Measurements from ENCODE around the gene FNDC7.
"Not testable (repeated sequence)": the region's sequence is repeated elsewhere in the genome, so short reads cannot be mapped to it uniquely, and the experiment has no call there.

Gene FNDC7, protein sequence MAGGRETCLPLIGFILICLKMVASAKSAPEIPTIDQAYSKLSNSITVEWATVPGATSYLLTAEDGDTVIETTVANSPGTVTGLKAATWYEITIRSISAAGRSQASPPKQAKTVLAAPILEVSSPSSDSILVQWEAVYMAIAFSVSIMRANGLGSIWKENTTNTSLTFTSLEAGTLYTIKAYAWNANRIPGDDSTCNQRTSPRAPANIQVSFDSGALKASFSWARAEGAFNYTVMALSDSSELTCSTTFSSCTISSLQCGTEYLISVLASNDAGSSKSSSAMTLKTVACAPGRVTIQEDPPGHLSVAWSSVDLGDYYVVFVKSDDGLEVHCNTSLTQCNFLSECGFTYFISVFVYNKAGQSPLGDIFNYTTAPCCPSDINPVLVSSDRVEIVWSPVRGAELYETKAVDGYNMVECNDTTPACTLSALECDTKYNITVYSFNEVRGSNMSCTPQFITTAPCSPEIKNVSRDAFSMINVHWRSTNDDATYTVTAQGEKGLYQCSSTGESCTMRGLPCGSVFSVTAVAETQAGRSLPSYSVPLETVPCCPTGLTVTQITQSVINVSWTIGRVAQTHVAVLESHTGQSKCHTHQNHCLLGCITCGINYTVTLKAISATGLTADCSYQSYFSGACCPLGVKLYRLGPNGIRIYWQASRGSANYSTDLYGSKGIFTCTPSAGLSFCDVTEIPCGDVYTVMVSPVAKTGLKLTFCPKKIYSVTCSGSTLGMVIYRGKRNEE

GRCh38 chr1:108712606-108713150, at the start of gene FNDC7:
TSS of gene FNDC7 (plus strand) at chr1:108712908. CDS start at chr1:108712934, 26 bp downstream.
- DNase-seq: no peak

DNA sequence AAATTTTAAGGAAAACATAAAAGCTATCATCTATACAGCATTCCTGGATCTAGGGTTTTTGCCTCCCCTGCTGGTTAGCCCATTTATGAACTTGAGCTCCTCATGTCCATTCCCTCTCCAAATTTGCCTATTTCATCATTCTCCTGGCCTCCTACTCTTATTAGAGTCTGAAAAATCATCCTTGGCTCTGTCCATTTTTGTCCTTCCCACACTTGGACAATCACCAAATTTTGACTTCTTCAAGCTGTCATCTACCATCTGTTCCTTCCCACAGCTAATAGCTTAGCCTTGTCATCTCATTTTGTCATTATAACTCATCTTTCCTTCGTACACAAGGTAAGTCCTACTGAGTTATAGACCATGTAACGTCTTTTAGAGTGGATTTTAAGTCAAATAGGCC, 49.6 kb upstream of the FNDC7 start:
- DNase-seq: no peak

DNA sequence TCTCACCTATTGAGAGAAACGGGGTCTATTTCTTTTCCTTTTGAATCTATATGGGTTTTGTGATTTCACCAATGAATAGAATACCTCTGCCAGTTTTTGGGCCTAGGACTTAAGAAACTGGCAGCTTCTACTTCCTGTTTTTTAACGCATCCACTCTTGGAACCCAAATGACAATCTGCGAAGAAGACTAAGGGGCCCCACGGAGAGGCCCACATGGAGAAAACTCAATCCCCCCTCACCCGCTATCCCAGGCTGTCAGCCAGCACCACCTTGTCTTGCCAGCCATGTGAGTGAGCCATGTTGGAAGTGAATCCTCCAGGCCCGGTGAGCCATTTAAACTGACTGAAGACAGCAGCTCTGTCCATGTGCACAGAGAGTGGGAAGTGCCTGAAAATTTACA, 48.2 kb upstream of the FNDC7 start:
- no peak for DNase-seq

DNA sequence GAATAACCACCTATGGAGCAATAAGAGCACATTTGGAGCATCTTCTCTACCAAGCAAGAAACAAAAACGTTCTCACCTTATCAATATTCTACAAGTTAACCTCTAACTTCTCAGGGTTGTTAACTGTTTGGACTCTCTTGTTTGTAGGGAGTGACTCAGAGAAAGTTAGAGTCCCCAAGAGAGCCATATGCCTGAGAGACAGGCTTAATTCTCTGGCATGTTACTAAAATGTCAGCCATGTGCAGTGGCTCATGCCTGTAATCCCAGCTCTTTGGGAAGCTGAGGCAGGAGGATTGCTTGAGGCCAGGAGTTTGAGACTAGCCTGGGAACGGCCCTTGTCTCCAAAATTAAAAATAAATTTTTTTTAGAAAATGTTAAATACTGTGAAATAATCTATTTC, 47.6 kb upstream of the FNDC7 start:
- DNase-seq: no peak

GRCh38 chr1:108665771-108666170, 46.9 kb upstream of the FNDC7 start:
- no peak for DNase-seq

- DNase-seq: not testable (repeated sequence)
Measured at GRCh38 chr1:108667422-108667821, 45.3 kb upstream of the FNDC7 start.

- DNase-seq: no peak
Measured at GRCh38 chr1:108668777-108669176, 43.9 kb upstream of the FNDC7 start.

DNA sequence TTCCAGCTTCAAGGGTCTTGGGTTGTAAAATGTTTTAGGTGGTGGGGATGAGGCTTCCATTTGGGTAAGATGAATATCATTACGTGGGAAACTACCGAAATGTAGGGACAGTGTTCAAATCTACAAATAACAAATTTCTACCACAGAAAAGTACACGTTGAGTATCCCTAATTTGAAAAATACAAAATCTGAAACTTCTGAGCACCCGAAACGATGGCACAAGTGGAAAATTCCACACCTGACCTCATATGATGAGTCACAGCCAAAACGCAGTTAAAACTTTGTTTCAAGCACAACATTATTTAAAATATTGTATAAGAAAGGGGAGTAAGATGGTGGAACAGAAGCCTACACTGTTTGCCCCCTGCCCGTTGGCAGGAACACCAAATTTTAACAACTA, 43.0 kb upstream of the FNDC7 start:
- DNase-seq: no peak

DNA sequence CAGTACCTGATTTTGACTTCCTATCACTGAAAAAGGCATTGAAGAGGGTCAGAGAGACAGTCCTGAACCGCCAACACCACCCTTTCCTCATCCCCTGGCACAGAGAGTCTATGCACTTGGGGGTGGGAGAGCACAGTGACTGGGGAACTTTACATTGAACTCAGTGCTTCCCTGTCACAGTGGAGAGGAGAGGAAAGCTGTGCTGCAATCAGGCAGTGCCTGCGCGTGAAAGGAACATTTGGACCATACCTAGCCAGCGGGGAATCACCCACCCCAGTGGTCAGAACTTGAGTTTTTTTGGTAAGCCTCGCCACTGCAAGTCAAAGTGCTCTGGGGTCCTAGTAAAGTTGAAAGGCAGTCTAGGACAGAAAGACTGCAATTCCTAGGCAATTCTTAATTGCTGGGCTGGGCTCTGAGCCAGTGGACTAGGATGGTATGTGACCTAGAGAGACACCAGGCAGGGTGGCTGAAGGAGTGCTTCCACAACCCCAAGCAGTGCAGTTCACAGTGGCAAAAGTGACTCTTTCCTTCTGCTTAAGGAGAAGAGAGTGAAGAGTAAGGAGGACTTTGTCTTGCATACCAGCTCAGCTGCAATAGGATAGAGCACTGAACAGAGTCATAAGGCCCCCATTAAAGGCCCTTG, 42.5 kb upstream of the FNDC7 start:
- DNase-seq: no peak

DNA sequence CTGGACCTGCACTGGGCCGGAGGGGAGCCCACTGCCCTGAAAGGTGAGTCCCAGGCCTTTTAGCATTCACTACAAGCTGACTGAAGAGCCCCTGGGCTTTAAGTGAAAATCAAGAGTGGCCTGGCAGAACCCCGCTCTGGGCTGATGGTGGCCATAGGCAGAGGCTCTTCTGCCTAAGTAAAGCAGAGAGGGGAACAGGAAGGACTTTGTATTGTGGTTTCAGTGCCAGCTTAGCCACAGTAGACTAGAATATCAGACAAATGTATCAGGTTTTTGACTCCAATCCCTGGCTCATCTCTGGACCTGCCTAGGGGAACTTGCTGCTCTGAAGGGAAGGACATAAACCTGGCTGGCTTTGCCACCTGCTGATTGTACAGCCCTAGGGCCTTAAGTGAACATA, 41.6 kb upstream of the FNDC7 start:
- DNase-seq: no peak

DNA sequence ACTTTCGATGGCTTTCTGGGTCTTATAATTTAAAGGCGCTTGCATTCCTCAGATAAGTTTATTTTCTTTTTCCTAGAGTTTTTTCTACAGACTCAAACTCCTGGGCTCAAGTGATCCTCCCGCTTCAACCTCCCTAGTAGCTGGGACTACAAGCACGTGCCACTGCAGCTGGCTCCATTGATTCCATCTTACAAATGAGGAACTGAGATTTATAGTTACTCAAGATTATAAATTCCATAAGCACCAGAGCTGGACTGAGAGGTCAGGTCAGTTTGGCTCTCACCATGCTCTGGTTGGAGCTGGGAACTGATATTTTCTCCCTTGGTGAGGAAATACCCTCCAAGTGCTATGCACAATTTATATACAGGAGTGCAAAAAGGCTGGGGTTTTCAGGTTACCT, 34.0 kb upstream of the FNDC7 start:
- DNase-seq: no peak

DNA sequence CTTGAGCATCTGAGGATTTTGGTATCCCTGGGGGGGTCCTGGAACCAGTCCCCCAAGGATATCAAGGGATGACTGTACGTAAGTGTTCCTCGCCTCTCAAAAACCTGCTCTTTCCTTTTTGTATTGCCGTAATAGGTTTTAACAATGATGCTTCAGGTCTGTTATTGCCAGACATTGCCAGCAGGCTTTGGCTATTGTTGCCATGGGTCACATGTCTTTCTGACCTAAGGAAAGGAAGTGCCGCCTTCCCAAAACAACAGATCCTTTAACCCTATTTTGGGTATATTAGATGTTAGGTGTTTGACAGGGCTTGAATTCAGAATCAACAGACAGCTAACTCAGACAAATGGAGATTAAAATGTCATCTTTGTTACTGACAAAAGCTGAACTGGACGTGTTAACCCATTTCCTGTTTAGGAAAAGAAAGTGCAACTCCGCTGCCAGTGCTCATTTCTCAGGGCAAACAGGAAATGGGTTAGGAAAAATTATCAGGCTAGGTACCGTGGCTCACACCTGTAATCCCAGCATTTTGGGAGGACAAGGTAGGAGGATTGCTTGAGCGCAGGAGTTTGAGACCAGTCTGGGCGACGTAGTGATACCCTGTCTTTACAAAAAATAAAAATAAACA, 33.0 kb upstream of the FNDC7 start:
- no peak for DNase-seq

DNA sequence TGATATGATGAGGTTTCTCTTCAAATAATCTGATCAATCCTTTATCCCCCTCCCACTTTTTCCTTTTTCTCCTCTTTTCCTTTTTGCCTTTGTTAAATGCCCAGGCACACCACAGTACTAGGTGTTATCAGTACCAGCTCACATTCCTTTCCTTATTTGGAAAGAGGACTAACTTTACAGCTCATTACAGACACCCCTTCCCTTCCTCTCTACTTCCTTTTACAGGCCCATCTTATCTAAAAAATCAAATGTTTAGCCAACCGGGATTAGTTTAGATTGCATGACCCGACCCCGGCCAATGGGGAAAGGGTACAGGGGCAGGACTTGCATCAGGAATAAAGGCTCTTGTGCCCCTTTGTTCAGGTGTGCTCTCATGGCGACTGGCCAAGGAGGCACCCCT, 31.0 kb upstream of the FNDC7 start:
- DNase-seq: not testable (repeated sequence)

GRCh38 chr1:108685529-108685928, 27.2 kb upstream of the FNDC7 start:
- no peak for DNase-seq

DNA sequence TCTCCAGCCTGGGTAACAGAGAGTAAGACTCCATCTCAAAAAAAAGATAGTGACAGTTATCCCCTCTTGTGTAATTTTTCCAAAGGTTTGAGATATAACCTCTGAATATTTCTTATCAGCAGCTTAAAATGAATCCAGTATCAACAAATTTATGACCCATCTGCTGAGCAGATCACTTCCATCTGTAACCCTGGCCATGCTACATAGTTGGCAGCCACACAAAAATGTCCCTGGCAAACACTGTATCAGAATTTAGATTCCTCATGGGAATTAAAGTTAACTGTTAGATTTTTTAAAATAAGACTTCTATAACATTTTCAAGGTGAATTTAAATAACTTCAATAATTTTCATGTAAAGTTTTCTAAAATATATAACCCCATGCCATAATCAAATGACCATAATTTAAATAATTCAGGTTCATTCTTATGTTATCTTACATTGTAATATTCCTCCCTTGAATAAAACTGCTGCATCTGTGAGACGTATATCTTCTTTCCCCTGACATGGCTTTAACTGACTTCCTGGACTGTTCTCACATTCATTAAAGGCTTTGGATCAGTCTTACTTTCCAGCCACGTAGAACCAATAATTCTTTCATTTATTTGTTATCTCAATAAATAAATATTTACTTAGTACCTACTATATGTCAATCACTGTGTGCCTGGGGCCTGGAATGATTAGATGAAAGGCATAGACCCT, 25.9 kb upstream of the FNDC7 start:
- no peak for DNase-seq

GRCh38 chr1:108691128-108691941, 21.4 kb upstream of the FNDC7 start:
- no peak for DNase-seq

GRCh38 chr1:108691942-108692723, 20.6 kb upstream of the FNDC7 start, which contains the start of gene PRPF38B:
TSS of gene PRPF38B (plus strand) at chr1:108692310. CDS start at chr1:108692592, 282 bp downstream.
- DNase-seq: peak; percentile 91

DNA sequence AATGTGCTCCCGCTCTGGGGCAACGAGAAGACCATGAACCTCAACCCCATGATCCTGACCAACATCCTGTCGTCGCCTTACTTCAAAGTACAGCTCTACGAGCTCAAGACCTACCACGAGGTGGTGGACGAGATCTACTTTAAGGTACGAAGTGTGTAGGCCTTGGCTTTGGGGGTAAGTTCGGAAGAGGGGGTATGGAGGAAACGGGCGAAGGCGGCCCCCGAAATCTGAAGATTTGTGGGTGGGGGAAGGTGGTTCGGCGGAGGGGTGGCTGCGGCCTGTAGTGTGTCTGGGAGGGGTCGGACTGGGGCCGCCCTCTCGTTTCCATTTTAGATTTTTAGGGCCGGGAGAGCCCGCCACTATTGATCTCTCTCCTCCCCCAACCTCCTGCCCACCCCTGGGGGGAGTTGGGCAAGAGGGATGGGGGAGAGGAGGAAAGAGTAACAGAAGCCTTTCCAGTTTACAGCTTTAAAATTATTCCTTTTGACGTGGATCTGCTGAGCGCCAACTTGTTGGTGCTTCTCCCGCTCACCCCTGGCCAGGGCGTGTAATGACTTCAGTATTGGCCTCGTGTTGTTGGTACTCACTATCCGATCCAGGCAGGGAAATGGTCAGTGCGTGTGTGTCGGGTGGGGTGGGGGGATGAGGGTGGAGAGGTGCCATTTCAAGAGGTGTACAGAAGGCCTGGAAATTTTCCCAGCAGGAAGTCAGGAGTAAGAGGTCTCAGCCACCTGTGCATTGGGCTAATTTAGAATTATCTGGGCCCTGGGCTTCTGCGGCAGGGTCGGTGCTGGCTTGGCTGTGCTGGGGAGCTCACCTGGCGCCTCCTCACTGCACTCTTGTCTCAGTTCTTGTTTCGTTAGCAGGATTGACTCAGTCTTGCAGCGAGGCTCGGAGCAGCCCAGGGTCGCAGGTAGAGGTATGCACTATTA, 19.7 kb upstream of the FNDC7 start:
- peak; percentile 57 to 60 for DNase-seq

- DNase-seq: no peak
Measured at GRCh38 chr1:108695535-108695934, 17.2 kb upstream of the FNDC7 start.
